GM12892 (cell line): Measurements from ENCODE around the gene MGAT5.

ENCODE experiments used
- POLR2A ChIP-seq: IDR thresholded peaks from 2 replicates; pipeline ENCODE4 v1.6.1; 2011; ENCODE audit warnings: low read depth, low read length, control low read depth
- POLR2AphosphoS5 ChIP-seq: IDR thresholded peaks from 2 replicates; pipeline ENCODE4 v1.6.1; 2011; ENCODE audit warnings: low read depth, low read length, control low read depth

- no peak for TF ChIP-seq POLR2AphosphoS5
- no peak for TF ChIP-seq POLR2A
Measured at GRCh38 chr2:134405611-134406081, 151.8 kb downstream of the MGAT5 start.
